Stimulated activated CD8-positive, alpha-beta memory T cell treated with anti-CD3 and anti-CD28 coated beads, Interleukin-15, amount 100 ng/mL, for 24 hours (primary cell): ENCODE measurements around the gene EMID1.
"Not testable (repeated sequence)": the region's sequence is repeated elsewhere in the genome, so short reads cannot be mapped to it uniquely, and the experiment has no call there.

Source experiments
- DNase-seq: peaks from one replicate; pipeline ENCODE4 v3.0.0-alpha.2; 2020; ENCODE audit warnings: low read depth

EMID1 gene

GRCh38 chr22:29211466-29211865, 5.8 kb downstream of the EMID1 start:
- no peak for DNase-seq

DNA sequence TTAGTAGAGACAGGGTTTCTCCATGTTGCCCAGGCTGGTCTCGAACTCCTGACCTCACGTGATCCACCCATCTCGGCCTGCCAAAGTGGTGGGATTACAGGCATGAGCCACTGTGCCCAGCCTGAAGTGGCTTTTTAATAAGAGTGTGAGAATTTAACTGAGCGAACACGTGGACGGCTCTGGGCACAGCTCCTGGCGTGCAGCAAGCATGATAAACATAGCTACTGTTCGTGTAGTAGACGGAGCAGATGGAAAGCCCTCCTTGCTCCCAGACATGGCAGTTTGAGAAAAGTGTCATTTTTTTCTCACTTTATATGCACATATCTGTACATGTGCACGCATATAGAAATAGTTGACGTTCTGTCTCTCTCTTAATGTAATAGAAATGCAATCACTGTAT, 7.0 kb downstream of the EMID1 start:
- DNase-seq = no peak

- no peak for DNase-seq
These were observed 7.8 kb downstream of the EMID1 start for GRCh38 chr22:29213493-29213892.

- DNase-seq = no peak
These were observed 8.5 kb downstream of the EMID1 start for GRCh38 chr22:29214232-29214631.

GRCh38 chr22:29215012-29215860, 9.5 kb downstream of the EMID1 start:
- no peak for DNase-seq

- DNase-seq = no peak
These were observed 10.5 kb downstream of the EMID1 start for GRCh38 chr22:29216011-29216872.

DNA sequence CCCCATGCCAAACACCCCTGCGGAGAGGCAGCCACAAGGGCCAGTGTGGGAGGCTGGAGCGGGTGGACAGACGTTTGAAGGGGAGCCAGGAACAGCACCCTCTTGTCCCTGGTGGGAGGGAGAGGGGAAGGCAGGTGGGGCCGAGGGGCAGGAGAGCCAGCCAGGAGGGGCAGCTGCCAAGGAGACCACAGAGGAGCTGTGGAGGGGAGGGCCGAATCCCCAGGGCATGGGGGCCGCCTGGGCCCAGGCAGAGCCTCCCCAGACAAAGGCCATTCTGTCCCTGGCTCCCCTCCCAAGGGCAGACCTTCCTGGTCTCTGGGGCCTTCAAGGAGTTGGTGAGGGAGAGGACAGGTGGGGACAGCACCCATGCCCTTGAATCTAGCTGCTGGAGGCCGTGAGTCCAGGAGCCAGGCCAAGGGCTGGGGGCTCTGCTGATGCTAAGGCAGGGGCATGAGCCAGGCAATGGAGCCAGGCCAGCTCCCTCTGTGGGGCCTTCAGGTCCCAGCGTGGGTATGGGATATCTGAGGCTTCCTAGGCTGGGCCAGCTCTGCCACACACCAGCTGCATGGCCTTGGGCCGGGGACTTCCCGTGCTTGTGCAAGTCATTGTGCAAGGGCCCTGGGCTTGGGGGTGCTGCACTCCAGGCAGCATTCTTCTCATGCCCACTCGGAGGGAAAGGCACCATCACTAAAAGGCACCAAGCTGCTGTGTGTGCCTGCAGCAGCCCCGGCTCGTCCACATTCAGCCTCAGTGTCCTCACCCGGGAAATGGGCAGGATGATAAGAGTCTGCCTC, 11.4 kb downstream of the EMID1 start:
- no peak for DNase-seq

DNA sequence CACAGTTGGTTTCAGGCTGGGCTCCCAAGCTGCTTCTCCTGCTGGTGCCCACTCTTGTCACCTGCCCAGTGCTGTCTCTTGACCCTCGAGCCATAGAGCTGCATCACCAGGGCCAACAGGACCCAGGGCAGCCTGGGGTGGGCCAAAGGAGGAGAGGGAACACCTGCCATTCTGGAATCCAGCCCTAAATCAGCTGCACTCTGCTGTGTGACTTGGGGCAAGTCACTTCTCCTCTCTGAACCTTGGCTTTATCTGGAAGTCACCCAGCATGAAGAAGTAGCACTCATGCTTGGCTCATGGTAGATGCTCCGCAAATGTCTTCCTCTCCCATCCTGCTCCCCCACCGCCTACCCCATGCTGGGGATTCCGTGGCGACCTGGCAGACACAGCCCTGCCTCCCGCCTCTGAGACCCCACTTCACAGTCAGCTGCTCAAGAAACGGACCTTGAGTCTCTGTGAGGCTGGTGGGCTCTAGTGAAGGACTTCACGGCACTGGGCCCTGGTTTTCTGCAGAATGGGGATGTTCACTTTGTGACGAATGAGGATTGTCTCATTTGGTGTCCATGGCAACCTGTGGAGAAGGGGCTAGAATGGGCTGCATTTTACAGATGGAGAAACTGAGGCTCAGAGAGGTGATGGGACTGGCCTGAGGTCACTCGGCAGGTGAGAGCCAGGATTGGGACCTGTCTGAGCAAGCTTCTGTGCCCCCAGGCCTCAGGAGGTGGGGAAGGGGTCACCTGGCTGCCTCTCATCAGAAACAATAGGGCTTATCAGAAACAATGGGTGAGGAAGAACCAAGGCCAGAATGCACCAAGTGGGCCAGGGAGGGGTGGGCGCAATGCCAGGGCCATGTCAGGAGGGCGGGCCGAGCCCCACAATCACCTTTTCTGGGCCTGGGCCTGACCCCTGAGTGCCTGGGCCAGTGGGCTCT, 12.4 kb downstream of the EMID1 start:
- no peak for DNase-seq

GRCh38 chr22:29218758-29219408, 13.2 kb downstream of the EMID1 start:
- no peak for DNase-seq

- DNase-seq = not testable (repeated sequence)
These were observed 13.7 kb downstream of the EMID1 start for GRCh38 chr22:29219409-29219782.

- no peak for DNase-seq
These were observed 14.4 kb downstream of the EMID1 start for GRCh38 chr22:29219881-29220670.

- DNase-seq = no peak
These were observed 18.6 kb downstream of the EMID1 start for GRCh38 chr22:29224121-29224858.

DNA sequence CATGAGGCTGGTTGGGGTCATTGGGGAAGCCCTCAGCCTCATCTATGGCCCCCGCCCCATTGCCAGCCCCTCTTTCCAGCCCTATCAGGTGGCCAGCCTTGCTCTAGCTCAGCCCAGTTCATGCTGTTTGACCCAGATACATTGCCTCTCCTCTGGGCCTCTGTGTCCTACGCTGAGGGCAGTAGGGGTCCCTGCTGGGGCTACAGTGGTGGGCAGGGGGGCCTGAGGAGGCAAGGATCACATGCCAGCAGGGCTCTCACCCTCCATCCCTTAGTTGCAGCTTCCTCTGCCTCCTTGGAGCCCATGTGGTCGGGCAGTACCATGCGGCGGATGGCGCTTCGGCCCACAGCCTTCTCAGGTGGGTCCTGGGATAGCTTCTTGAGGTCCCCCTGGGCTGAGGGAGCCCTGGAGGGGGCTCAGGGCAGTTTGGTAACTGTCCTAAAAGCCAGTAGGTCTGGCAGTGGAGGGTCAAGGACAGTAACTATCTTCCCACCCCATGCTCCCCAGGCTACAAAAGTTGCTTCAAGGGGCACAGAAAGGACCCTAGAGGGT, 19.2 kb downstream of the EMID1 start:
- DNase-seq = no peak

DNA sequence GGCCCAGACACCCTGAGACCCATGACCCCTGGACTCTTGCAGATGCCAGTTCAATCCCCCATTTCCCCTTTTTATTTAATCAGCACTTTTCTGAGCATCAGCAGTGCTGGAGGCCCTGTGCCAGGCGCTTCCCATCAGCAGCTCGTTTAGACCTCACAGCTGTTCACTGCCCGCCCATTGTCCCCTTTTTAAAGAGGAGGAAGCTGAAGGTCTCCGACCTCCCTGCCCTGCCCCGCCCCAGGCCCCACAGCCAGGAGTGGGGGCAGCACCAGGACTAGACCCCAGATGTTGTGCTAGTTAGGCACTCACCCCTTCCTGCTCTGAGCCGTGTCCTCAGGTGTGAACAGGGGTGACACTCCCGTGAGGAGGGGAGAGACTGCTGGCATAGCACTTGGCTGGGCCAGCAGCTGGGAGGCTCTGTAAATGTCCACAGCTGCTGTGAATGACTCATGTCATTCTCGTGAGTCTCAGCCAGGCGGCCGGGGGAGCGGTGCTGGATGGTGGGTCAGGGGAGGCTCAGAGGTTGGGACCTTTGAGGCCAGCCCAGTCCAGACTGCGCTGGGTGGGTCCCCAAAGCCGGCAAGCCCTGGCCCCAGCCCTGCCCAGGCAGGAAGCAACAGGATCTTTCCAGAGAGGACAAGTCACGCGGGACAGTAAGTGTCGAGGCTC, 19.9 kb downstream of the EMID1 start:
- DNase-seq = no peak

GRCh38 chr22:29226351-29226981, 20.8 kb downstream of the EMID1 start:
- DNase-seq = no peak

DNA sequence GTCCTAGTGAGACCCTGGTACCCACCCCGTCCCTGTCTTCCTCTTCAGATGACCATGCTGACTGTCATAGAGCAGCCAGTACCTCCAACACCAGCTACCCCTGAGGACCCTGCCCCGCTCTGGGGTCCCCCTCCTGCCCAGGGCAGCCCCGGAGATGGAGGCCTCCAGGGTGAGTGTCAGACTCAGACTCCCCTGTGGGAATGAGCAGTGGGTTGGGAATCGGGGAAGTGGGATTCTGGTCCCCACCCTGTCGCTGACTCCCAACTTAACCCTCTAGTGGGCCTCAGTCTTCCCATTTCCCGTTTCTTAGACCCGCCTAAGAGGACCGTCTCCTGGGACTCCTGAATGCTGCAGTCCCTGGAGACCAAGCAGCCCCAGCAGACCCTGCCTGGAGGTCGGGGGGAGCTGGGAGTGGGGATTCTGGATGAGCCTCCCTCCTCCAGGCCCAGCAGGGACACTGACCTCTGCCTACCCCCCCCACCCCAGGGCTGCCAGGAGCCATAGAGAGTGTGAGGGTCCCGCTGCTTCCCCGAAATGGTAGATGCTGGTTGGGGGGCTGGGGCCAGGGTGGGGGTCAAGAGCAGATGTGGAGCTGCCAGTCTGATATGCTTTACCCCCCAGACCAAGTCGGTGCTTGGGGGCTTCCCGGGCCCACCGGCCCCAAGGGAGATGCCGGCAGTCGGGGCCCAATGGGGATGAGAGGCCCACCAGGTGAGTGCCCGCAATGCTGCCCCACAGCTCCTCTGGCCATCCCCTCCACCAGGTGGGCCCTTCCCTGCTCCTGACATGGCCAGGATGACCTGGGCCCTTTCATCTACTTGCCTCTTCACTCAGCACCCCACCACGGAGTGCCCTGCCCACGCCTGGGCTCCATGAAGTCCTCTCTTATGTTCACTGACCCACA, 25.5 kb downstream of the EMID1 start:
- no peak for DNase-seq
